ENCODE results near the gene PRSS38. TPM values are rescaled to one million over a fixed set of nuclear protein-coding genes. Genes with fewer than 3 reads are reported as not detected.

Gene PRSS38
- total RNA-seq, 1 donor from 2014 or later: not detected

- no peak for DNase-seq
- Mint-ChIP-seq H3K9me3 (ENCODE audit: unreplicated experiment) (peaks cover 5% of the 10 kb centered on the region), H3K4me1 (ENCODE audit: low read depth, unreplicated experiment) (no peaks in the 10 kb centered on the region), H3K36me3 (ENCODE audit: unreplicated experiment) (peaks cover 4% of the 10 kb centered on the region), H3K27me3 (ENCODE audit: unreplicated experiment) (peaks cover 12% of the 10 kb centered on the region), H3K4me3 (ENCODE audit: unreplicated experiment) (no peak overlapping the region), H3K27ac (ENCODE audit: unreplicated experiment) (no peak overlapping the region)
- TF ChIP-seq CTCF (IDR thresholded peaks at IDR 0.05; ENCODE audit: partially characterized antibody, unreplicated experiment): no peak
Observed at GRCh38 chr1:227794817-227795192, 20.7 kb upstream of the PRSS38 start.

GRCh38 chr1:227795732-227796131, 19.7 kb upstream of the PRSS38 start:
- Mint-ChIP-seq H3K4me1 (ENCODE audit: low read depth, unreplicated experiment) (no peaks in the 10 kb centered on the region), H3K27ac (ENCODE audit: unreplicated experiment) (no peak overlapping the region), H3K4me3 (ENCODE audit: unreplicated experiment) (no peak overlapping the region), H3K27me3 (ENCODE audit: unreplicated experiment) (peaks cover 10% of the 10 kb centered on the region), H3K9me3 (ENCODE audit: unreplicated experiment) (peaks cover 5% of the 10 kb centered on the region), H3K36me3 (ENCODE audit: unreplicated experiment) (peaks cover 4% of the 10 kb centered on the region)
- no peak for TF ChIP-seq CTCF (IDR thresholded peaks at IDR 0.05; ENCODE audit: partially characterized antibody, unreplicated experiment)
- no peak for DNase-seq

GRCh38 chr1:227796359-227796915, 19.0 kb upstream of the PRSS38 start:
- H3K4me3 Mint-ChIP-seq (ENCODE audit: unreplicated experiment): no peak overlapping the region
- peaks cover 1% of the 10 kb centered on the region for H3K36me3 Mint-ChIP-seq (ENCODE audit: unreplicated experiment)
- peaks cover 4% of the 10 kb centered on the region for H3K9me3 Mint-ChIP-seq (ENCODE audit: unreplicated experiment)
- peaks cover 7% of the 10 kb centered on the region for H3K27me3 Mint-ChIP-seq (ENCODE audit: unreplicated experiment)
- H3K4me1 Mint-ChIP-seq (ENCODE audit: low read depth, unreplicated experiment): no peaks in the 10 kb centered on the region
- no peak for DNase-seq
- no peak overlapping the region for H3K27ac Mint-ChIP-seq (ENCODE audit: unreplicated experiment)
- TF ChIP-seq CTCF (IDR thresholded peaks at IDR 0.05; ENCODE audit: partially characterized antibody, unreplicated experiment): no peak

GRCh38 chr1:227797144-227797543, 18.3 kb upstream of the PRSS38 start:
- H3K4me3 Mint-ChIP-seq (ENCODE audit: unreplicated experiment): no peak overlapping the region
- TF ChIP-seq CTCF (IDR thresholded peaks at IDR 0.05; ENCODE audit: partially characterized antibody, unreplicated experiment): no peak
- no peak for DNase-seq
- H3K36me3 Mint-ChIP-seq (ENCODE audit: unreplicated experiment): no peaks in the 10 kb centered on the region
- H3K27ac Mint-ChIP-seq (ENCODE audit: unreplicated experiment): no peak overlapping the region
- H3K4me1 Mint-ChIP-seq (ENCODE audit: low read depth, unreplicated experiment): no peaks in the 10 kb centered on the region
- peaks cover 1% of the 10 kb centered on the region for H3K9me3 Mint-ChIP-seq (ENCODE audit: unreplicated experiment)
- H3K27me3 Mint-ChIP-seq (ENCODE audit: unreplicated experiment): peaks cover 6% of the 10 kb centered on the region

- Mint-ChIP-seq H3K27me3 (ENCODE audit: unreplicated experiment) (peaks cover 6% of the 10 kb centered on the region), H3K27ac (ENCODE audit: unreplicated experiment) (no peak overlapping the region), H3K4me1 (ENCODE audit: low read depth, unreplicated experiment) (no peaks in the 10 kb centered on the region), H3K4me3 (ENCODE audit: unreplicated experiment) (no peak overlapping the region), H3K9me3 (ENCODE audit: unreplicated experiment) (peaks cover 1% of the 10 kb centered on the region), H3K36me3 (ENCODE audit: unreplicated experiment) (no peaks in the 10 kb centered on the region)
- no peak for TF ChIP-seq CTCF (IDR thresholded peaks at IDR 0.05; ENCODE audit: partially characterized antibody, unreplicated experiment)
- no peak for DNase-seq
Observed at GRCh38 chr1:227797625-227798024, 17.9 kb upstream of the PRSS38 start.

Data from glutamatergic neuron (in vitro differentiated cells).